Breast epithelium (tissue), 3 donors: ENCODE data around the gene ESF1.

Experiments
- CTCF ChIP-seq, 3 donors: fragments of 450-650 bp; IDR thresholded peaks; one replicate each; pipeline ENCODE4 v1.5.1; 2016 to 2017; ENCODE audit warnings: antibody characterized with exemption in 3 of 3, mild to moderate bottlenecking in 3 of 3, moderate library complexity in 3 of 3
- POLR2A ChIP-seq: fragments of 450-650 bp; IDR thresholded peaks from one replicate; pipeline ENCODE4 v1.6.1; 2016; ENCODE audit warnings: antibody characterized with exemption, mild to moderate bottlenecking, moderate library complexity
- POLR2AphosphoS5 ChIP-seq, 3 donors: sonication (generic); formaldehyde crosslinking; IDR thresholded peaks; one replicate each; pipeline ENCODE4 v1.6.1; 2017; ENCODE audit warnings: antibody characterized with exemption in 3 of 3

GRCh38 chr20:13814672-13815071 lies 30.0 kb upstream of the ESF1 start:
- TF ChIP-seq CTCF (IDR thresholded peaks at IDR 0.05) (no peak), POLR2A (no peak), POLR2AphosphoS5 (IDR thresholded peaks at IDR 0.05) (no peak)
